ENCODE results near the gene TLE6. TPM values are rescaled to one million over a fixed set of nuclear protein-coding genes. Genes with fewer than 3 reads are reported as not detected.

TLE6 gene
- total and polyA plus RNA-seq, 2 of the 13 experiments (the other 11 are each of a cell fraction or from before 2014, with no cell fraction given): 0.24 to 5.5 TPM

DNA sequence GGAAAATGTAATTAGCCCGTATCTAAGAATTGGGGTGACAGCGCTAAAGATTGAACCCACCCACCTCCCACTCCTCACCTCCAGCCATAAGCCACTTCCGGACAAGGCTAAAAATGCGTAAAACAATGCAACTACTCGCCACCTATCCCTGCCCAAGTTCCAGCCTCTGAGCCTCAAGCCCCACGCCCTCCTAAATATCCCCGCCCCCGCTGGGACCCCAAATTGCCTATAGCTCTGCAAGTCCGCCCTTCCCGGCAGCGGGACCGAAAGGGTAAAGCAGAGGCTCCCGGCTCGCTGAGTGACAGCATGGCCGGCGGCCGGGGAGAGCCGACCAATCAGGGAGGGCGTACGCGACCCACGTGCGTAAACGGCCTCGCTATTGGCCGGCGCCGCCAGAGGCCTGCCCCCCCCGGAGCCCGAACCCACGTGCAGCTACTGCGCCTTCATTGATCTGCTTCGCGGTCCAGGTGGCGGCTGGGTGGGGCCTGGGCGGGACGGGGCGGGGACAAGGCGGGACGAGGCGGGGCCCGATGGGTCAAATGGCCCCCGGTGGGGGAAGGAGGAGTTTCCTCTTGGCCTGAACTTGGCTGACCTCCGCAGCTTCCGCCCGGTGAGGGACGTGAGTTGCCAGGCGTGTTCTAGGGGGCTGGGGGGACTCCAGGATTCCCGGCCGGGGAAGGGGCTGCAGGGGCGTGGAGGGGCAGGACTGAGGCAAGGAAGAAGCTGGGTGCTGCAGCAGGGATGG, at the start of gene TLE6 (continued):
- TF ChIP-seq, protein P1, sequence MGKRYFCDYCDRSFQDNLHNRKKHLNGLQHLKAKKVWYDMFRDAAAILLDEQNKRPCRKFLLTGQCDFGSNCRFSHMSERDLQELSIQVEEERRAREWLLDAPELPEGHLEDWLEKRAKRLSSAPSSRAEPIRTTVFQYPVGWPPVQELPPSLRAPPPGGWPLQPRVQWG (CRISPR knock-in tag; IDR thresholded peaks at IDR 0.05; ENCODE audit: borderline replicate concordance, low read depth): no peak
- TF ChIP-seq DNMT1 (CRISPR knock-in tag; IDR thresholded peaks at IDR 0.05): no peak
- TF ChIP-seq, protein P2, sequence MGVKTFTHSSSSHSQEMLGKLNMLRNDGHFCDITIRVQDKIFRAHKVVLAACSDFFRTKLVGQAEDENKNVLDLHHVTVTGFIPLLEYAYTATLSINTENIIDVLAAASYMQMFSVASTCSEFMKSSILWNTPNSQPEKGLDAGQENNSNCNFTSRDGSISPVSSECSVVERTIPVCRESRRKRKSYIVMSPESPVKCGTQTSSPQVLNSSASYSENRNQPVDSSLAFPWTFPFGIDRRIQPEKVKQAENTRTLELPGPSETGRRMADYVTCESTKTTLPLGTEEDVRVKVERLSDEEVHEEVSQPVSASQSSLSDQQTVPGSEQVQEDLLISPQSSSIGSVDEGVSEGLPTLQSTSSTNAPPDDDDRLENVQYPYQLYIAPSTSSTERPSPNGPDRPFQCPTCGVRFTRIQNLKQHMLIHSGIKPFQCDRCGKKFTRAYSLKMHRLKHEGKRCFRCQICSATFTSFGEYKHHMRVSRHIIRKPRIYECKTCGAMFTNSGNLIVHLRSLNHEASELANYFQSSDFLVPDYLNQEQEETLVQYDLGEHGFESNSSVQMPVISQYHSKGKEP (CRISPR knock-in tag; IDR thresholded peaks at IDR 0.05): no peak
- peak; percentile 58; the same call in 1 of the 2 replicates for TF ChIP-seq SALL1 (CRISPR knock-in tag; IDR thresholded peaks at IDR 0.05)
- TF ChIP-seq, protein P3, sequence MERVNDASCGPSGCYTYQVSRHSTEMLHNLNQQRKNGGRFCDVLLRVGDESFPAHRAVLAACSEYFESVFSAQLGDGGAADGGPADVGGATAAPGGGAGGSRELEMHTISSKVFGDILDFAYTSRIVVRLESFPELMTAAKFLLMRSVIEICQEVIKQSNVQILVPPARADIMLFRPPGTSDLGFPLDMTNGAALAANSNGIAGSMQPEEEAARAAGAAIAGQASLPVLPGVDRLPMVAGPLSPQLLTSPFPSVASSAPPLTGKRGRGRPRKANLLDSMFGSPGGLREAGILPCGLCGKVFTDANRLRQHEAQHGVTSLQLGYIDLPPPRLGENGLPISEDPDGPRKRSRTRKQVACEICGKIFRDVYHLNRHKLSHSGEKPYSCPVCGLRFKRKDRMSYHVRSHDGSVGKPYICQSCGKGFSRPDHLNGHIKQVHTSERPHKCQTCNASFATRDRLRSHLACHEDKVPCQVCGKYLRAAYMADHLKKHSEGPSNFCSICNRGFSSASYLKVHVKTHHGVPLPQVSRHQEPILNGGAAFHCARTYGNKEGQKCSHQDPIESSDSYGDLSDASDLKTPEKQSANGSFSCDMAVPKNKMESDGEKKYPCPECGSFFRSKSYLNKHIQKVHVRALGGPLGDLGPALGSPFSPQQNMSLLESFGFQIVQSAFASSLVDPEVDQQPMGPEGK (CRISPR knock-in tag; IDR thresholded peaks at IDR 0.05): peak; percentile 94
- TF ChIP-seq ZNF34 (CRISPR knock-in tag; IDR thresholded peaks at IDR 0.05; ENCODE audit: borderline replicate concordance): no peak
- peak; percentile 83 for TF ChIP-seq TCF7 (IDR thresholded peaks at IDR 0.05; ENCODE audit: low read depth)
- peak; percentile 42; the same call in 1 of the 2 replicates for TF ChIP-seq HDAC2 (CRISPR knock-in tag; IDR thresholded peaks at IDR 0.05)
- no peak for TF ChIP-seq SUZ12 (IDR thresholded peaks at IDR 0.05; ENCODE audit: low read depth, low read length)
- TF ChIP-seq, protein P4, sequence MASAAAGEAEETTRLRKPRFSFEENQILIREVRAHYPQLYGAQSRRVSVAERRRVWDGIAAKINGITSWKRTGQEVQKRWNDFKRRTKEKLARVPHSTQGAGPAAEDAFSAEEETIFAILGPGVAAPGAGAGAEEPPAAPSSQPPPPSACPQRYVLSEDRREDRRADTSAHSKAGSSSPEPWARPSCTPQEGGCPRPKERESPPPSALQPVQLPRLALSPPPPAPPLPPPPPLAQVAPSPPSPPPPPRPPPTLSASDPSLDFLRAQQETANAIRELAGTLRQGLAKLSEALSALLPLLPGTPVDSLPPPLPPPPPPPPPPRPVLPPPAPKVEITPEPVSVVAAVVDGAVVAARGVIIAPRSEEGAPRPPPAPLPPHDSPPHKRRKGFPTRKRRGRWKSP (CRISPR knock-in tag; IDR thresholded peaks at IDR 0.05): 0 out of 2 replicates have a peak, but pooled peaks have one; percentile 35
- TF ChIP-seq, protein P5, sequence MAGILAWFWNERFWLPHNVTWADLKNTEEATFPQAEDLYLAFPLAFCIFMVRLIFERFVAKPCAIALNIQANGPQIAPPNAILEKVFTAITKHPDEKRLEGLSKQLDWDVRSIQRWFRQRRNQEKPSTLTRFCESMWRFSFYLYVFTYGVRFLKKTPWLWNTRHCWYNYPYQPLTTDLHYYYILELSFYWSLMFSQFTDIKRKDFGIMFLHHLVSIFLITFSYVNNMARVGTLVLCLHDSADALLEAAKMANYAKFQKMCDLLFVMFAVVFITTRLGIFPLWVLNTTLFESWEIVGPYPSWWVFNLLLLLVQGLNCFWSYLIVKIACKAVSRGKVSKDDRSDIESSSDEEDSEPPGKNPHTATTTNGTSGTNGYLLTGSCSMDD (CRISPR knock-in tag; IDR thresholded peaks at IDR 0.05): no peak
- no peak for TF ChIP-seq NFE2L2 (IDR thresholded peaks at IDR 0.05; ENCODE audit: low read length)
- 0 out of 2 replicates have a peak, but pooled peaks have one; percentile 57 for TF ChIP-seq ZNF674 (CRISPR knock-in tag; IDR thresholded peaks at IDR 0.05; ENCODE audit: low read depth)
- no peak for TF ChIP-seq ZSCAN9 (CRISPR knock-in tag; IDR thresholded peaks at IDR 0.05; ENCODE audit: borderline replicate concordance)
- TF ChIP-seq REL (CRISPR knock-in tag; conservative IDR thresholded peaks at IDR 0.05): 0 out of 2 replicates have a peak, but pooled peaks have one; percentile 50
- TF ChIP-seq, protein P6, sequence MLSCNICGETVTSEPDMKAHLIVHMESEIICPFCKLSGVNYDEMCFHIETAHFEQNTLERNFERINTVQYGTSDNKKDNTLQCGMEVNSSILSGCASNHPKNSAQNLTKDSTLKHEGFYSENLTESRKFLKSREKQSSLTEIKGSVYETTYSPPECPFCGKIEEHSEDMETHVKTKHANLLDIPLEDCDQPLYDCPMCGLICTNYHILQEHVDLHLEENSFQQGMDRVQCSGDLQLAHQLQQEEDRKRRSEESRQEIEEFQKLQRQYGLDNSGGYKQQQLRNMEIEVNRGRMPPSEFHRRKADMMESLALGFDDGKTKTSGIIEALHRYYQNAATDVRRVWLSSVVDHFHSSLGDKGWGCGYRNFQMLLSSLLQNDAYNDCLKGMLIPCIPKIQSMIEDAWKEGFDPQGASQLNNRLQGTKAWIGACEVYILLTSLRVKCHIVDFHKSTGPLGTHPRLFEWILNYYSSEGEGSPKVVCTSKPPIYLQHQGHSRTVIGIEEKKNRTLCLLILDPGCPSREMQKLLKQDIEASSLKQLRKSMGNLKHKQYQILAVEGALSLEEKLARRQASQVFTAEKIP (CRISPR knock-in tag; IDR thresholded peaks at IDR 0.05; ENCODE audit: borderline replicate concordance): no peak
- TF ChIP-seq ZNF776 (CRISPR knock-in tag; IDR thresholded peaks at IDR 0.05): no peak
- no peak for TF ChIP-seq ZNF720 (CRISPR knock-in tag; IDR thresholded peaks at IDR 0.05)
- TF ChIP-seq, protein P7, sequence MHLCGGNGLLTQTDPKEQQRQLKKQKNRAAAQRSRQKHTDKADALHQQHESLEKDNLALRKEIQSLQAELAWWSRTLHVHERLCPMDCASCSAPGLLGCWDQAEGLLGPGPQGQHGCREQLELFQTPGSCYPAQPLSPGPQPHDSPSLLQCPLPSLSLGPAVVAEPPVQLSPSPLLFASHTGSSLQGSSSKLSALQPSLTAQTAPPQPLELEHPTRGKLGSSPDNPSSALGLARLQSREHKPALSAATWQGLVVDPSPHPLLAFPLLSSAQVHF (CRISPR knock-in tag; IDR thresholded peaks at IDR 0.05): no peak
- no peak for TF ChIP-seq TEAD2 (CRISPR knock-in tag; IDR thresholded peaks at IDR 0.05)
- no peak for TF ChIP-seq CENPX (CRISPR knock-in tag; IDR thresholded peaks at IDR 0.05)
- no peak for TF ChIP-seq ZNF629 (CRISPR knock-in tag; conservative IDR thresholded peaks at IDR 0.05)

Measured in HepG2 (cell line).